GM18520 (cell line): Measurements from ENCODE around the gene RABGGTA.
"Not testable (repeated sequence)": the region's sequence is repeated elsewhere in the genome, so short reads cannot be mapped to it uniquely, and the experiment has no call there.

Source experiments
- ATAC-seq: cut with Tn5 transposase; IDR thresholded peaks from one replicate; pipeline ENCODE4 v1.9.1; 2021; ENCODE audit not compliant: unreplicated experiment

Gene RABGGTA

GRCh38 chr14:24222987-24223386, 48.4 kb downstream of the RABGGTA start:
- ATAC-seq: not testable (repeated sequence)

GRCh38 chr14:24219521-24219920, 51.9 kb downstream of the RABGGTA start:
- ATAC-seq: no peak

GRCh38 chr14:24219080-24219479, 52.3 kb downstream of the RABGGTA start:
- no peak for ATAC-seq

- not testable (repeated sequence) for ATAC-seq
Measured at GRCh38 chr14:24216876-24217275, 54.5 kb downstream of the RABGGTA start.

GRCh38 chr14:24216345-24216699, 55.1 kb downstream of the RABGGTA start:
- no peak for ATAC-seq
